GM13976 (cell line): ENCODE data around the gene ARHGEF18.
"Not testable (repeated sequence)": the region's sequence is repeated elsewhere in the genome, so short reads cannot be mapped to it uniquely, and the experiment has no call there.

Experiments
- DNase-seq: peaks from one replicate; pipeline ENCODE4 v3.0.0; 2012; ENCODE audit warnings: low spot score
- in situ Hi-C: fragments of 300-500 bp; cut with MboI; formaldehyde crosslinking; loops from one replicate; pipeline ENCODE4 v1.12.0; 2022; ENCODE audit warnings: low sequenced_read_pairs, mixed read lengths, inconsistent platforms; ENCODE audit not compliant: unreplicated experiment
- TF ChIP-seq, protein P1 (sequence below): IDR thresholded peaks from 2 replicates; pipeline ENCODE4 v1.5.1; 2012; ENCODE audit warnings: borderline replicate concordance, mild to moderate bottlenecking; ENCODE audit not compliant: insufficient read depth; ENCODE audit errors: extremely low read depth, missing control alignments, control extremely low read depth

The ARHGEF18 gene

DNA sequence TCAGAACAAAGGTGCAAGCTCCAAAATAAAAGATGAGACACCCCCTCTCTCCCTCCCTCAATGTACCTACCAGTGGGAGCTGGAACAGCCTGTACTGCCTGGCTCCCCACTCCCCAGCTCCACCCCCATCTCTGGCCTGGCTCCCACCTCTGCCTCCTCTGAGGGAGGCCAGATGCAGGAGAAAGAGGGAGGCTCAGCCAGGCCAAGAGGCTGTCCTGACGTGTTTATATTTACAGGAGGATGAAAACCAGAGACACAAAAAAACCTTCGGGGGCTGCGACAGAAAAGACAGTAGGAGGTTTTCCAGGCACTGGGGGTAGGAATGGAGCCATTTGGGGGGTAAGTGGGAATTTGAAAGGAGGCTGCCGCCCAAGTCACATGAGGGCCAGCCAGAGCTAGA is 19.7 kb downstream of the ARHGEF18 start:
- no peak for DNase-seq
- TF ChIP-seq, protein P1, sequence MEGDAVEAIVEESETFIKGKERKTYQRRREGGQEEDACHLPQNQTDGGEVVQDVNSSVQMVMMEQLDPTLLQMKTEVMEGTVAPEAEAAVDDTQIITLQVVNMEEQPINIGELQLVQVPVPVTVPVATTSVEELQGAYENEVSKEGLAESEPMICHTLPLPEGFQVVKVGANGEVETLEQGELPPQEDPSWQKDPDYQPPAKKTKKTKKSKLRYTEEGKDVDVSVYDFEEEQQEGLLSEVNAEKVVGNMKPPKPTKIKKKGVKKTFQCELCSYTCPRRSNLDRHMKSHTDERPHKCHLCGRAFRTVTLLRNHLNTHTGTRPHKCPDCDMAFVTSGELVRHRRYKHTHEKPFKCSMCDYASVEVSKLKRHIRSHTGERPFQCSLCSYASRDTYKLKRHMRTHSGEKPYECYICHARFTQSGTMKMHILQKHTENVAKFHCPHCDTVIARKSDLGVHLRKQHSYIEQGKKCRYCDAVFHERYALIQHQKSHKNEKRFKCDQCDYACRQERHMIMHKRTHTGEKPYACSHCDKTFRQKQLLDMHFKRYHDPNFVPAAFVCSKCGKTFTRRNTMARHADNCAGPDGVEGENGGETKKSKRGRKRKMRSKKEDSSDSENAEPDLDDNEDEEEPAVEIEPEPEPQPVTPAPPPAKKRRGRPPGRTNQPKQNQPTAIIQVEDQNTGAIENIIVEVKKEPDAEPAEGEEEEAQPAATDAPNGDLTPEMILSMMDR: no peak
- in situ Hi-C loops: loop anchor here (25.0 kb wide), 1 partner anchor 294 kb away; the partner anchor contains the start of gene RETN

- in situ Hi-C loops: loop anchor here (25.0 kb wide), 1 partner anchor 293 kb away; the partner anchor contains the start of gene RETN
- DNase-seq: not testable (repeated sequence)
Measured at GRCh38 chr19:7368866-7369265, 20.1 kb downstream of the ARHGEF18 start.

GRCh38 chr19:7370546-7370945 is 21.8 kb downstream of the ARHGEF18 start:
- TF ChIP-seq, protein P1: no peak
- in situ Hi-C loops: loop anchor here (25.0 kb wide), 1 partner anchor 292 kb away; the partner anchor contains the start of gene RETN
- no peak for DNase-seq

GRCh38 chr19:7371001-7371400 is 22.3 kb downstream of the ARHGEF18 start:
- no peak for DNase-seq
- TF ChIP-seq, protein P1: no peak
- in situ Hi-C loops: loop anchor here (25.0 kb wide), 1 partner anchor 291 kb away; the partner anchor contains the start of gene RETN

DNA sequence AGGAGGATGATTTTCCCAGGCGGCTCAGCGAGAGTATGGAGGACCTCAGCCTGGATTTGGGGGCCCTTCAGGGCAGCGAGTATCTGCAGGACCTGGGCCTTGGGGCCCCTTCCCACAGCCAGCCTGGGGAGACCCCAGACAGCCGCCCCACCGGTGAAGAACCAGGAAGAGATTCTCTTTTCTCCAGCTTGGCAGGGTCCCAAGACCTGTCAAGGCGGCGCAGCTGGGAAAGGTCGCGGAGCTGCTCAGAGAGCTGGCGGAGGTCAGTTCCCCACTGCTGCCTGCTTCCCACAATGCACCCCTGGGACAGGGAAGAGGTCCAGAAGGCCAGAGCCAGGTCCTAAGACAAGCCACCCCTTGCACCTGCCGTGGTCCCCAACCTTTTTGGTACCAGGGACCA is 24.1 kb downstream of the ARHGEF18 start:
- in situ Hi-C loops: loop anchor here (25.0 kb wide), 1 partner anchor 289 kb away; the partner anchor contains the start of gene RETN
- TF ChIP-seq, protein P1: no peak
- no peak for DNase-seq

GRCh38 chr19:7373862-7374261 is 25.1 kb downstream of the ARHGEF18 start:
- in situ Hi-C loops: loop anchor here (25.0 kb wide), 1 partner anchor 288 kb away; the partner anchor contains the start of gene RETN
- DNase-seq: no peak
- TF ChIP-seq, protein P1: no peak

DNA sequence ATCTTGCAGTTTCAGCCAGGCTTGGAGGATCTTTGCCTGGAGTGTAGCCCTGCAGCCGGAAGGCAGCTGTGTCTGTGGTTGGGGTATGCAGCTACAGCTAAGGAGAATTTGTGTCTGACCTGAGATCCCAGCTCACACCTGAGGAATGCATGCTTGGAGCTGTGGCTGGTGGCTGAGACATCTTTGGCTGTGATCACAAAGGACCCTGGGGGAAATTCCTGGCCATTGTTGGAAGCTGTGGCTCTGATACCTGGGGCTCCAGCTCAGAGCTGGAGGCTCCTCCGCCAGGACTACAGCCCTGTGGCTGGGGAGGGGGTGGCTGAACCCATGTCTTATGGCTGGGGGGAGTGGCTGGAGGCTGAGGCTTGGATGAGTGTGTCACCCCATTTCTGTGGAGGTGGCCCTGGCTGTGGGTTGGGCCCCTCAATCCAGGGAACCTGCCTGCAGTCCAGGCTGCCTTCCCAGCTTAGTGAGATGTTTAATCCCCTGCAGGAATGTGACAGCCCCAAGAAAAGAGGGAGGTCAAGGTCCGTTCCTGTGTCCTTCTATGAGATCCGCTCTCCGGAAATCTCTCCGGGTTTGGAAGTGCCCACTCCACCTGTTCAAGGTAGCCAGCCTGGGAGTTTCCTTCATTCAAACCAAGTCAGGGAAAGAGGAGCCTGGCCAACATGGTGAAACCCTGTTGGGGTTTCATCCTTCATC is 27.6 kb downstream of the ARHGEF18 start:
- TF ChIP-seq, protein P1: no peak
- in situ Hi-C loops: no loop called here
- DNase-seq: no peak
